GM23248 (cell line): ENCODE measurements around the gene PREX1.

Experiments used
- EZH2 ChIP-seq: fragments of 200-600 bp; sonication (generic); IDR thresholded peaks from 2 replicates; pipeline ENCODE4 v1.6.1; 2018; ENCODE audit warnings: antibody characterized with exemption, mild to moderate bottlenecking; ENCODE audit not compliant: insufficient read depth, poor library complexity, severe bottlenecking
- EZH2phosphoT487 ChIP-seq: fragments of 200-600 bp; sonication (generic); IDR thresholded peaks from 2 replicates; pipeline ENCODE4 v1.6.1; 2018; ENCODE audit warnings: antibody characterized with exemption, moderate library complexity, mild to moderate bottlenecking, low read depth; ENCODE audit not compliant: insufficient read depth

- TF ChIP-seq EZH2, result no peak
- no peak for TF ChIP-seq EZH2phosphoT487
Measured at GRCh38 chr20:48609491-48609978, 218.3 kb downstream of the PREX1 start.
